ENCODE measurements around the gene KAT2A. TPM values are rescaled to one million over a fixed set of nuclear protein-coding genes. Genes with fewer than 3 reads are reported as not detected.

Gene KAT2A
- polyA plus RNA-seq, 1 experiment, result 13.6 TPM

DNA sequence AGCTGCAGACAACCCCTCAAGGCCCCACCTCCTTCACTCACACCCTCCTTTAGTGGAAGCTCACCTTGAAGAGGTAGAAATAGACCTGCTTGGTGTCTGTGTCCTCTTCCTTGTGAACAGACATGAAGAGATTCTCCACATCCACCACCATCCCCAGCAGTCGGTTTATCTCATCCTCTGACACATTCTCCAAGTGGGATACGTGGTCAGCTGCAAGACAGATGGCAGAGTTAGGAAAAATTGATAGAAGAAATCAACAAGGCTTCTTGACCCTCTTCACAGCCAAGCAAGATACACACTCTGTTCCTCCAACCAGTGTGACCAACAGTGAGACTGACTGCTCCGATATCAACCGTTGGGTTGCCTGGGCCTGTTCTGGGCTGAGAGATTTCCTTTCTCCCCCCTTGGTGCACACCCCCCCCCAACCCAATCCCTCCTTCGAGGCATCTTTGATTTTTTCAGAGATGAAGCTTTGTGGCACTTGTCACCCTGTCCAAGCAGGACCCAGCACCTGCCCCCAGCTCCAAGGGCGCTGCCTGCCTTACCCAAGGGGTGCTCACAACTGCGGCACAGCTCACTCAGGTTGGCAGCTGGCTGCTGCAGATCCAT is 902 bp downstream of the KAT2A start:
- Histone ChIP-seq H3K4me3 (ENCODE audit: low read depth, low read length) (peak overlapping the region; percentile 61), H3K27me3 (ENCODE audit: control insufficient read depth, insufficient read depth, low read length) (no peaks in the 10 kb centered on the region), H3K27ac (ENCODE audit: low read depth, low read length) (no peak overlapping the region), H3K9me3 (ENCODE audit: control insufficient read depth, insufficient read depth, low read length) (no peaks in the 10 kb centered on the region; the same call in 1 of the 2 replicates)
- DNase-seq (ENCODE audit: low read depth, low spot score), result no peak
- ChIA-PET POLR2A (interaction anchor here (0.6 to 1.0 kb wide), 2 partner anchors 16 to 100 kb away, joined by 4 read pairs; partner anchors contain the start of gene NKIRAS2), CTCF (interaction anchor here (0.6 kb wide), 2 partner anchors 100 to 158 kb away, joined by 4 to 5 read pairs; partner anchors contain the start of gene NKIRAS2)
- TF ChIP-seq, protein P1, sequence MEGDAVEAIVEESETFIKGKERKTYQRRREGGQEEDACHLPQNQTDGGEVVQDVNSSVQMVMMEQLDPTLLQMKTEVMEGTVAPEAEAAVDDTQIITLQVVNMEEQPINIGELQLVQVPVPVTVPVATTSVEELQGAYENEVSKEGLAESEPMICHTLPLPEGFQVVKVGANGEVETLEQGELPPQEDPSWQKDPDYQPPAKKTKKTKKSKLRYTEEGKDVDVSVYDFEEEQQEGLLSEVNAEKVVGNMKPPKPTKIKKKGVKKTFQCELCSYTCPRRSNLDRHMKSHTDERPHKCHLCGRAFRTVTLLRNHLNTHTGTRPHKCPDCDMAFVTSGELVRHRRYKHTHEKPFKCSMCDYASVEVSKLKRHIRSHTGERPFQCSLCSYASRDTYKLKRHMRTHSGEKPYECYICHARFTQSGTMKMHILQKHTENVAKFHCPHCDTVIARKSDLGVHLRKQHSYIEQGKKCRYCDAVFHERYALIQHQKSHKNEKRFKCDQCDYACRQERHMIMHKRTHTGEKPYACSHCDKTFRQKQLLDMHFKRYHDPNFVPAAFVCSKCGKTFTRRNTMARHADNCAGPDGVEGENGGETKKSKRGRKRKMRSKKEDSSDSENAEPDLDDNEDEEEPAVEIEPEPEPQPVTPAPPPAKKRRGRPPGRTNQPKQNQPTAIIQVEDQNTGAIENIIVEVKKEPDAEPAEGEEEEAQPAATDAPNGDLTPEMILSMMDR (IDR thresholded peaks at IDR 0.05; ENCODE audit: low read depth, low read length), result no peak

DNA sequence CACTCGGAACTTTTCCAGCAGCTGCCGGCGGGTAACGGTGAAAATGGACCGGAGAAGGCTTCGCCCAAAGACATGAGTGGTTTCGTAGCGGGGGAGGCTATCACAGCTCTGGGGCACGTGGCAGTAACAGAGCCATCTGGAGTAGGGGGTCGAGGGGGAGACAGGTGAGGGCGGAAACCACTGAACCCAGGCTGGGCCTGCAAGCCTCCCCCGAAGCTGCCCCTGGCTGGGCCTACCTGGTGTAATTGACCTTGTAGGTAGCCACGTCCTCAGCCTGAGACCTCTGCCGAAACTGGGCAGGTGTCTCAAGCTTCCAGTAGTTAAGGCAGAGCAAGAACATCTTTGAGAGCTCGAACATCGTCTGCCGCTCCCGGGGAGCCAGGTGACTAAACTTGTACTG is 1.9 kb downstream of the KAT2A start:
- Histone ChIP-seq H3K27me3 (ENCODE audit: control insufficient read depth, insufficient read depth, low read length) (no peaks in the 10 kb centered on the region), H3K27ac (ENCODE audit: low read depth, low read length) (no peak overlapping the region), H3K9me3 (ENCODE audit: control insufficient read depth, insufficient read depth, low read length) (no peaks in the 10 kb centered on the region; the same call in 1 of the 2 replicates), H3K4me3 (ENCODE audit: low read depth, low read length) (no peak overlapping the region)
- POLR2A ChIA-PET, result no interaction called here
- DNase-seq (ENCODE audit: low read depth, low spot score), result no peak
- CTCF ChIA-PET, result interaction anchor here (1.0 to 3.3 kb wide), 3 partner anchors 94 to 157 kb away, joined by 5 to 19 read pairs (median 10); no protein-coding TSS in a partner anchor
- TF ChIP-seq, protein P1 (IDR thresholded peaks at IDR 0.05; ENCODE audit: low read depth, low read length), result no peak

DNA sequence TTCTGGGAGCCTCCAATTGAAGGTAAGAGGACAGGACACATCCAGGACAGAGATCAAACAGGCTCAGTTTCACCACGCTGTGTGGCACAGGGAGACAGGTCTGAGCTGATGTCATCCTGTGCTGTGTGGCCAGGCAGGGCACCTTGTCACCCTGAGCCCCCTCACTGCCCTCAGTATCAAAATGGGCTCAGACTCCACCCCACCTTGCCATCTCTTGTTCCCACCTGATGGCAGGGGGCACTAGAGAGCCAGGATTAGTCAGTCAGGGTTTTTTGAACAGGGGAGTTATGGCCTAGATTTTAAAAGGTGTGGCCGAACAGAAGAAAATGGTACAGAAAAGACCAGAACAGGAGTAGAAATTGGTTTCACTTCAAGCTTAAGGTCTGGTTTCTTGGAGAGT is 2.6 kb downstream of the KAT2A start:
- Histone ChIP-seq H3K4me3 (ENCODE audit: low read depth, low read length) (no peak overlapping the region), H3K27ac (ENCODE audit: low read depth, low read length) (no peak overlapping the region), H3K9me3 (ENCODE audit: control insufficient read depth, insufficient read depth, low read length) (no peaks in the 10 kb centered on the region; the same call in 1 of the 2 replicates), H3K27me3 (ENCODE audit: control insufficient read depth, insufficient read depth, low read length) (no peaks in the 10 kb centered on the region)
- ChIA-PET POLR2A (interaction anchor here (0.7 kb wide), 1 partner anchor 249 kb away, joined by 15 read pairs; no protein-coding TSS in a partner anchor), CTCF (interaction anchor here (0.7 to 3.3 kb wide), 6 partner anchors 53 to 156 kb away, joined by 3 to 19 read pairs (median 4); no protein-coding TSS in a partner anchor)
- DNase-seq (ENCODE audit: low read depth, low spot score), result no peak
- TF ChIP-seq, protein P1 (IDR thresholded peaks at IDR 0.05; ENCODE audit: low read depth, low read length), result peak; percentile 51

DNA sequence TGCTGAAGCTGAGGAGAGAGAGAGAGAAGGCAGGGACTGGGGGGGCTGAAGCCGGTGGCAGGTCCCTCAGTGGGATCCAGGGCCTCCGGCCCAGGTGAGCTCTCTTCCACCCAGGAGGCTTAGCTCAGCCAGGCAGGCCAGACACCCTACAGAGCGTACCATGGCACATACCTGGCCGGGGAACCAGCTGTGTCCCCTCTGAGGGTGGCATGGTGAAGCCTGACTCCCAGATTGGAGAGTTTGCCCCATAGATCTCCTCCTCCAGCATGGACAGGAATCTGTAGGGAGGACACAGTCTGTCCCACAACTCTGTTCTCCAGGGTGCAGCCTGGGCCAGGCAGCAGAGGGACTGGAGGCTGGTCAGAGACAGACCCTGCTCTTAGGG is 3.0 kb downstream of the KAT2A start:
- Histone ChIP-seq H3K27ac (ENCODE audit: low read depth, low read length) (no peak overlapping the region), H3K4me3 (ENCODE audit: low read depth, low read length) (no peak overlapping the region), H3K27me3 (ENCODE audit: control insufficient read depth, insufficient read depth, low read length) (no peaks in the 10 kb centered on the region), H3K9me3 (ENCODE audit: control insufficient read depth, insufficient read depth, low read length) (no peaks in the 10 kb centered on the region; the same call in 1 of the 2 replicates)
- TF ChIP-seq, protein P1 (IDR thresholded peaks at IDR 0.05; ENCODE audit: low read depth, low read length), result no peak
- no peak for DNase-seq (ENCODE audit: low read depth, low spot score)
- ChIA-PET CTCF (interaction anchor here (0.5 to 3.3 kb wide), 7 partner anchors 53 to 156 kb away, joined by 3 to 19 read pairs (median 4); no protein-coding TSS in a partner anchor), POLR2A (interaction anchor here (0.7 kb wide), 1 partner anchor 249 kb away, joined by 15 read pairs; no protein-coding TSS in a partner anchor)
